K562 (cell line): ENCODE measurements around the gene CD4. TPM values are rescaled to one million over a fixed set of nuclear protein-coding genes. Genes with fewer than 3 reads are reported as not detected.

Source experiments
- CBFB ChIP-seq: sonication (generic); formaldehyde crosslinking; IDR thresholded peaks from 2 replicates; pipeline ENCODE4 v1.4.0; 2020; ENCODE audit warnings: mild to moderate bottlenecking, missing genetic modification reagents
- CTCF ChIP-seq, 3 experiments: IDR thresholded peaks in 2 of 3; conservative IDR thresholded peaks in 1 of 3; 2 replicates each; pipeline ENCODE4 v1.5.1; 2011 to 2012; ENCODE audit warnings: low read length in 3 of 3, mild to moderate bottlenecking in 3 of 3, control low read depth in 2 of 3, improper control_type of control experiment in 1 of 3, inconsistent platforms in 1 of 3, low read depth in 1 of 3, mixed read lengths in 1 of 3, moderate library complexity in 1 of 3; ENCODE audit not compliant: insufficient read depth in 2 of 3
- HINFP ChIP-seq: fragments of 450-650 bp; conservative IDR thresholded peaks from 2 replicates; pipeline ENCODE4 v1.6.1; 2016; ENCODE audit warnings: missing genetic modification characterization, low read depth, mild to moderate bottlenecking, control low read depth, missing compliant biosample characterization
- HMG20B ChIP-seq: fragments of 250-450 bp; sonication (Bioruptor Pico); IDR thresholded peaks from 2 replicates; pipeline ENCODE4 v1.5.0; 2021; ENCODE audit warnings: mild to moderate bottlenecking
- HNRNPUL1 ChIP-seq: fragments of 200-400 bp; formaldehyde crosslinking; IDR thresholded peaks from 2 replicates; pipeline ENCODE4 v1.6.1; 2017; ENCODE audit warnings: low read length
- MAFG ChIP-seq: fragments of 450-650 bp; conservative IDR thresholded peaks from 2 replicates; pipeline ENCODE4 v1.6.1; 2016; ENCODE audit warnings: missing genetic modification characterization, missing compliant biosample characterization
- NFE2 ChIP-seq: IDR thresholded peaks from 2 replicates; pipeline ENCODE4 v1.6.1; 2014; ENCODE audit warnings: antibody characterized with exemption, low read depth
- PHF21A ChIP-seq: fragments of 450-650 bp; IDR thresholded peaks from 2 replicates; pipeline ENCODE4 v1.6.1; 2017; ENCODE audit warnings: low read depth, borderline replicate concordance
- ZNF12 ChIP-seq: sonication (generic); formaldehyde crosslinking; IDR thresholded peaks from 2 replicates; pipeline ENCODE4 v1.4.0; 2020; ENCODE audit warnings: mild to moderate bottlenecking, missing genetic modification reagents
- ZNF124 ChIP-seq: sonication (generic); formaldehyde crosslinking; IDR thresholded peaks from 2 replicates; pipeline ENCODE4 v1.8.1; 2022; ENCODE audit warnings: missing genetic modification reagents
- ZNF324 ChIP-seq: fragments of 250-450 bp; sonication (Bioruptor Pico); IDR thresholded peaks from 2 replicates; pipeline ENCODE4 v1.4.0; 2020; ENCODE audit warnings: mild to moderate bottlenecking
- ZNF512 ChIP-seq: IDR thresholded peaks from 2 replicates; pipeline ENCODE4 v1.6.1; 2016; ENCODE audit warnings: missing genetic modification characterization, missing compliant biosample characterization
- ZNF699 ChIP-seq: fragments of 250-450 bp; sonication (Bioruptor Pico); IDR thresholded peaks from 2 replicates; pipeline ENCODE4 v1.8.0; 2021; ENCODE audit warnings: mild to moderate bottlenecking, moderate library complexity; ENCODE audit not compliant: insufficient replicate concordance
- ZNF764 ChIP-seq: fragments of 250-450 bp; sonication (Bioruptor Pico); IDR thresholded peaks from 2 replicates; pipeline ENCODE4 v1.4.0; 2020; ENCODE audit warnings: low read depth, mild to moderate bottlenecking, moderate library complexity
- polyA plus RNA-seq, 8 experiments: library from polyadenylated mRNA; depleted of rRNA in 4 of 8; stranded (reverse) in 5 of 8; unstranded in 3 of 8; fragments of >200 nt; fragmentation: Nextera tagmentation in 2 of 8; fragmentation: Illumina TruSeq in 1 of 8; extraction: Ambion mirVana in 2 of 8; extraction: Trizol in 1 of 8; gene quantifications; 2 replicates each; pipeline versions ENCODE4 v1.2.1 to v1.2.3, GENCODE V29; 2011 to 2014; ENCODE audit warnings: inconsistent platforms in 1 of 8, missing spikeins in 1 of 8
- total RNA-seq, 7 experiments: library from RNA; depleted of rRNA in 6 of 7; stranded (reverse); fragments of >200 nt in 6 of 7; fragmentation: Illumina TruSeq in 2 of 7; extraction: Trizol in 2 of 7; gene quantifications; 2 replicates each; pipeline versions ENCODE4 v1.2.1 to v1.2.3, GENCODE V29; 2011 to 2021; ENCODE audit warnings: low replicate concordance in 1 of 7
- TF ChIP-seq, protein P1 (sequence below): fragments of 450-650 bp; formaldehyde crosslinking; IDR thresholded peaks from 2 replicates; pipeline ENCODE4 v1.4.0; 2022; ENCODE audit warnings: missing genetic modification characterization
- TF ChIP-seq, protein P2 (sequence below), 3 experiments: fragments of 200-800 bp in 1 of 3; sonication (Bioruptor generic) in 1 of 3; sonication (generic) in 1 of 3; formaldehyde crosslinking in 1 of 3; IDR thresholded peaks; 2 replicates each; pipeline versions ENCODE4 v1.6.1 to v1.8.0; 2016 to 2022; ENCODE audit warnings: mild to moderate bottlenecking in 2 of 3, missing compliant biosample characterization in 2 of 3, missing genetic modification characterization in 2 of 3, missing genetic modification reagents in 1 of 3

The CD4 gene
- total and polyA plus RNA-seq, 9 of the 15 experiments (the other 6 are each of a cell fraction or from before 2014, with no cell fraction given): 0.06 to 0.27 (median 0.09) TPM; not detected in 5

GRCh38 chr12:6827982-6828780 is 38.9 kb downstream of the CD4 start, which contains the start of gene P3H3 (continued):
- TF ChIP-seq CTCF (IDR thresholded peaks at IDR 0.05 in 2 of 3, conservative IDR thresholded peaks at IDR 0.05 in 1 of 3; ENCODE audit: insufficient read depth in 2 of 3, low read depth in 1 of 3, low read length in 3 of 3): peak in 2 of 3 experiments; percentile 16 to 35; a peak in 2 of 6 replicates
- TF ChIP-seq PHF21A: no peak
- TF ChIP-seq ZNF699: no peak
- TF ChIP-seq, protein P1, sequence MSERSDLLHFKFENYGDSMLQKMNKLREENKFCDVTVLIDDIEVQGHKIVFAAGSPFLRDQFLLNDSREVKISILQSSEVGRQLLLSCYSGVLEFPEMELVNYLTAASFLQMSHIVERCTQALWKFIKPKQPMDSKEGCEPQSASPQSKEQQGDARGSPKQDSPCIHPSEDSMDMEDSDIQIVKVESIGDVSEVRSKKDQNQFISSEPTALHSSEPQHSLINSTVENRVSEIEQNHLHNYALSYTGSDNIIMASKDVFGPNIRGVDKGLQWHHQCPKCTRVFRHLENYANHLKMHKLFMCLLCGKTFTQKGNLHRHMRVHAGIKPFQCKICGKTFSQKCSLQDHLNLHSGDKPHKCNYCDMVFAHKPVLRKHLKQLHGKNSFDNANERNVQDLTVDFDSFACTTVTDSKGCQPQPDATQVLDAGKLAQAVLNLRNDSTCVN (CRISPR knock-in tag): 0 out of 2 replicates have a peak, but pooled peaks have one; percentile 29
- no peak for TF ChIP-seq HNRNPUL1
- no peak for TF ChIP-seq CBFB (CRISPR knock-in tag)
- TF ChIP-seq NFE2: no peak
- TF ChIP-seq ZNF124 (CRISPR knock-in tag): no peak
- no peak for TF ChIP-seq ZNF12 (CRISPR knock-in tag)
- TF ChIP-seq ZNF764 (CRISPR knock-in tag): no peak
- TF ChIP-seq ZNF324 (CRISPR knock-in tag): no peak
- TF ChIP-seq, protein P2, sequence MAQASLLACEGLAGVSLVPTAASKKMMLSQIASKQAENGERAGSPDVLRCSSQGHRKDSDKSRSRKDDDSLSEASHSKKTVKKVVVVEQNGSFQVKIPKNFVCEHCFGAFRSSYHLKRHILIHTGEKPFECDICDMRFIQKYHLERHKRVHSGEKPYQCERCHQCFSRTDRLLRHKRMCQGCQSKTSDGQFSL (CRISPR knock-in tag; IDR thresholded peaks at IDR 0.05): peak; percentile 84
- TF ChIP-seq, protein P2 (tag; IDR thresholded peaks at IDR 0.05): peak in 1 of 2 experiments; percentile 97; a peak in 2 of 4 replicates
- peak; percentile 62 for TF ChIP-seq ZNF512 (tag)
- TF ChIP-seq HINFP: no peak
- TF ChIP-seq MAFG (tag): peak; percentile 55; the same call in 1 of the 2 replicates
- TF ChIP-seq HMG20B (CRISPR knock-in tag): no peak
